H1 (cell line): ENCODE measurements around the gene RUNX1. TPM values are rescaled to one million over a fixed set of nuclear protein-coding genes. Genes with fewer than 3 reads are reported as not detected.

Experiments
- CTCF ChIA-PET: fragments of 300-600 bp; sonication (Branson Sonifier 250); formaldehyde crosslinking; loops from one replicate; lab custom pipeline; 2021; ENCODE audit not compliant: partially characterized antibody; lab: Charles Lee
- POLR2A ChIA-PET: fragments of 300-600 bp; sonication (Branson Sonifier 250); formaldehyde crosslinking; loops from one replicate; lab custom pipeline; 2021; ENCODE audit warnings: inconsistent platforms; ENCODE audit not compliant: partially characterized antibody; lab: Charles Lee
- DNase-seq, 2 experiments: peaks; one replicate each; pipeline versions ENCODE4 v3.0.0 to v3.0.0-alpha.2; 2010 to 2022; ENCODE audit warnings: low spot score in 2 of 2, low read depth in 1 of 2, mixed read lengths in 1 of 2
- FAIRE-seq: peaks from 2 replicates; lab custom pipeline; 2011; peaks lifted over from hg19 to GRCh38; lab: Jason Lieb, UNC
- H2AFZ ChIP-seq: 2 replicates; pipeline ENCODE4 v1.8.1; 2012; ENCODE audit warnings: low read length, inconsistent platforms
- H2AK5ac ChIP-seq: 2 replicates; pipeline ENCODE4 v1.6.1; 2013; ENCODE audit warnings: low read depth, low read length
- H2BK120ac ChIP-seq: replicated peaks from 2 replicates; pipeline ENCODE3; 2013; ENCODE audit warnings: low read depth, low read length, inconsistent platforms
- H2BK12ac ChIP-seq: 2 replicates; pipeline ENCODE4 v1.6.1; 2013; ENCODE audit warnings: low read depth, low read length
- H2BK15ac ChIP-seq: 2 replicates; pipeline ENCODE4 v1.6.1; 2013; ENCODE audit warnings: low read length
- H2BK20ac ChIP-seq: 2 replicates; pipeline ENCODE4 v1.6.1; 2013; ENCODE audit warnings: low read length
- H2BK5ac ChIP-seq: 2 replicates; pipeline ENCODE4 v1.6.1; 2013; ENCODE audit warnings: low read depth, low read length
- H3K14ac ChIP-seq: 2 replicates; pipeline ENCODE4 v1.6.1; 2013; ENCODE audit warnings: inconsistent platforms; ENCODE audit not compliant: insufficient read length
- H3K18ac ChIP-seq: 2 replicates; pipeline ENCODE4 v1.6.1; 2013; ENCODE audit warnings: low read length; ENCODE audit errors: extremely low read depth
- H3K23ac ChIP-seq: 2 replicates; pipeline ENCODE4 v1.6.1; 2013; ENCODE audit warnings: inconsistent platforms; ENCODE audit not compliant: insufficient read length
- H3K23me2 ChIP-seq: 2 replicates; pipeline ENCODE4 v1.6.1; 2013; ENCODE audit warnings: low read depth, low read length
- H3K27ac ChIP-seq: 2 replicates; pipeline ENCODE4 v1.6.1; 2011; ENCODE audit warnings: low read depth, low read length, inconsistent platforms
- H3K27me3 ChIP-seq, 4 experiments: replicated peaks in 1 of 4; 1 replicate in 1 of 4; 2 replicates in 3 of 4; pipeline versions ENCODE4 v1.6.1 to v1.8.1; 2011 to 2013; ENCODE audit warnings: low read length in 3 of 4, mild to moderate bottlenecking in 3 of 4, inconsistent platforms in 2 of 4, mixed read lengths in 2 of 4, moderate library complexity in 1 of 4; ENCODE audit not compliant: control insufficient read depth in 3 of 4, insufficient read depth in 3 of 4; ENCODE audit errors: extremely low read depth in 1 of 4
- H3K36me3 ChIP-seq, 4 experiments: 2 replicates each; pipeline versions ENCODE4 v1.6.1 to v1.8.1; 2011 to 2013; ENCODE audit warnings: mild to moderate bottlenecking in 4 of 4, low read length in 3 of 4, moderate library complexity in 2 of 4, control low read depth in 1 of 4, inconsistent platforms in 1 of 4; ENCODE audit not compliant: insufficient read depth in 4 of 4, control insufficient read depth in 2 of 4
- H3K4ac ChIP-seq: replicated peaks from 2 replicates; pipeline ENCODE3; 2013; ENCODE audit warnings: low read length, low read depth, mixed read lengths, inconsistent platforms; ENCODE audit not compliant: insufficient read length
- H3K4me1 ChIP-seq, 4 experiments: replicated peaks in 1 of 4; 1 replicate in 1 of 4; 2 replicates in 3 of 4; pipeline versions ENCODE4 v1.6.1 to v1.8.1; 2011 to 2013; ENCODE audit warnings: low read length in 3 of 4, inconsistent platforms in 2 of 4, mixed read lengths in 1 of 4; ENCODE audit not compliant: insufficient read depth in 4 of 4, control insufficient read depth in 3 of 4
- H3K4me2 ChIP-seq, 2 experiments: 2 replicates each; pipeline versions ENCODE4 v1.6.1 to v1.8.1; 2011 to 2013; ENCODE audit warnings: low read depth in 2 of 2, low read length in 2 of 2, control low read depth in 1 of 2, inconsistent platforms in 1 of 2, mild to moderate bottlenecking in 1 of 2; ENCODE audit not compliant: insufficient read depth in 1 of 2
- H3K4me3 ChIP-seq, 4 experiments: fragments of 200-600, 300-600 bp in 1 of 4; sonication (generic), shearing (Covaris generic), sonication (Bioruptor Twin) in 1 of 4; 2 replicates each; pipeline versions ENCODE4 v1.5.1 to v1.8.1; 2011 to 2016; ENCODE audit warnings: low read length in 4 of 4, low read depth in 3 of 4, control low read depth in 2 of 4, inconsistent platforms in 2 of 4, mild to moderate bottlenecking in 2 of 4, mixed read lengths in 1 of 4, moderate library complexity in 1 of 4; ENCODE audit not compliant: insufficient read depth in 2 of 4; ENCODE audit errors: extremely low read depth in 1 of 4
- H3K56ac ChIP-seq: replicated peaks from 2 replicates; pipeline ENCODE3; 2013; ENCODE audit warnings: low read depth, mild to moderate bottlenecking, mixed read lengths, low read length, inconsistent platforms; ENCODE audit not compliant: insufficient read length
- H3K79me1 ChIP-seq: 2 replicates; pipeline ENCODE4 v1.6.1; 2013; ENCODE audit warnings: low read depth, low read length, control low read depth
- H3K79me2 ChIP-seq, 2 experiments: 2 replicates each; pipeline versions ENCODE4 v1.6.1 to v1.8.1; 2012 to 2013; ENCODE audit warnings: low read length in 2 of 2, mild to moderate bottlenecking in 2 of 2, inconsistent platforms in 1 of 2; ENCODE audit not compliant: insufficient read depth in 2 of 2, control insufficient read depth in 1 of 2
- H3K9ac ChIP-seq, 4 experiments: replicated peaks in 1 of 4; 1 replicate in 1 of 4; 2 replicates in 3 of 4; pipeline versions ENCODE4 v1.6.1 to v1.8.1; 2011 to 2013; ENCODE audit warnings: low read depth in 3 of 4, low read length in 3 of 4, control low read depth in 2 of 4, mild to moderate bottlenecking in 2 of 4, moderate library complexity in 2 of 4, inconsistent platforms in 1 of 4; ENCODE audit errors: extremely low read depth in 1 of 4
- H3K9me3 ChIP-seq, 2 experiments: 2 replicates each; pipeline versions ENCODE4 v1.6.1 to v1.8.1; 2012 to 2013; ENCODE audit warnings: mild to moderate bottlenecking in 2 of 2, moderate library complexity in 2 of 2, control low read depth in 1 of 2, inconsistent platforms in 1 of 2, low read depth in 1 of 2, low read length in 1 of 2, mixed read lengths in 1 of 2; ENCODE audit not compliant: insufficient read depth in 2 of 2
- H4K20me1 ChIP-seq, 2 experiments: replicated peaks in 1 of 2; 2 replicates each; pipeline versions ENCODE3 to v1.8.1; 2011 to 2013; ENCODE audit warnings: inconsistent platforms in 2 of 2, low read length in 2 of 2, mild to moderate bottlenecking in 1 of 2; ENCODE audit not compliant: insufficient read depth in 2 of 2, control insufficient read depth in 1 of 2
- H4K5ac ChIP-seq: 2 replicates; pipeline ENCODE4 v1.6.1; 2013; ENCODE audit warnings: low read length, low read depth, mixed read lengths, inconsistent platforms; ENCODE audit not compliant: insufficient read length
- H4K8ac ChIP-seq: 2 replicates; pipeline ENCODE4 v1.8.0; 2013; ENCODE audit warnings: mild to moderate bottlenecking, moderate library complexity, low read length, inconsistent platforms; ENCODE audit not compliant: insufficient read depth; ENCODE audit errors: extremely low read depth
- H4K91ac ChIP-seq: replicated peaks from 2 replicates; pipeline ENCODE3; 2013; ENCODE audit warnings: low read length, mixed read lengths, inconsistent platforms; ENCODE audit not compliant: insufficient read length
- CHD2 ChIP-seq: IDR thresholded peaks from 2 replicates; pipeline ENCODE4 v1.6.1; 2012; ENCODE audit warnings: low read length, improper control_type of control experiment
- GABPA ChIP-seq: IDR thresholded peaks from 2 replicates; pipeline ENCODE4 v1.6.1; 2011; ENCODE audit warnings: mild to moderate bottlenecking, low read length, moderate library complexity, borderline replicate concordance; ENCODE audit not compliant: insufficient read depth
- HDAC6 ChIP-seq: IDR thresholded peaks from one replicate; pipeline ENCODE4 v1.7.1; 2012; ENCODE audit warnings: low read depth, mild to moderate bottlenecking, inconsistent platforms, low read length, moderate library complexity
- MAFK ChIP-seq: IDR thresholded peaks from 2 replicates; pipeline ENCODE4 v1.6.1; 2012; ENCODE audit warnings: low read depth, mild to moderate bottlenecking, improper control_type of control experiment, low read length
- MAX ChIP-seq: IDR thresholded peaks from 2 replicates; pipeline ENCODE4 v1.6.1; 2012; ENCODE audit warnings: inconsistent platforms
- NANOG ChIP-seq: IDR thresholded peaks from 2 replicates; pipeline ENCODE4 v1.6.1; 2011; ENCODE audit warnings: low read length, low read depth, mild to moderate bottlenecking, inconsistent platforms; ENCODE audit not compliant: insufficient read depth, poor library complexity, severe bottlenecking
- POLR2A ChIP-seq, 2 experiments: IDR thresholded peaks; 1 replicate in 1 of 2; 2 replicates in 1 of 2; pipeline ENCODE4 v1.6.1; 2011; ENCODE audit warnings: low read depth in 2 of 2, low read length in 2 of 2, mild to moderate bottlenecking in 2 of 2; ENCODE audit errors: control extremely low read depth in 1 of 2
- RFX5 ChIP-seq: IDR thresholded peaks from 2 replicates; pipeline ENCODE4 v1.6.1; 2011; ENCODE audit warnings: low read depth, low read length, improper control_type of control experiment, borderline replicate concordance
- RNF2 ChIP-seq: fragments of 200-900, 300-1000 bp; sonication (generic); IDR thresholded peaks from 2 replicates; pipeline ENCODE4 v1.7.1; 2016; ENCODE audit warnings: borderline replicate concordance, low read depth, mild to moderate bottlenecking, antibody characterized with exemption, low read length; ENCODE audit not compliant: poor library complexity, severe bottlenecking; ENCODE audit errors: missing control alignments
- WGBS, 2 experiments: shearing (Covaris generic) in 1 of 2; methylation state at CpG; one replicate each; pipeline versions ENCODE4 v1.1.6 to v1.1.7; 2013 to 2015; ENCODE audit warnings: low lambda C conversion rate in 2 of 2, mixed read lengths in 2 of 2, inconsistent platforms in 1 of 2, low coverage in 1 of 2, missing lambda C conversion rate in 1 of 2; ENCODE audit not compliant: insufficient replicate concordance in 2 of 2, insufficient coverage in 1 of 2, insufficient read length in 1 of 2; ENCODE audit errors: extremely low coverage in 1 of 2, missing lambda C conversion rate in 1 of 2; 5-methylcytosine and 5-hydroxymethylcytosine counted together
- polyA plus RNA-seq, 7 experiments: library from polyadenylated mRNA; depleted of rRNA in 3 of 7; stranded (reverse) in 5 of 7; unstranded in 2 of 7; fragments of >200 nt in 5 of 7; fragments of 200-250 nt in 2 of 7; gene quantifications; 1 replicate in 5 of 7; 2 replicates in 1 of 7; 4 replicates in 1 of 7; pipeline versions ENCODE4 v1.2.1 to v1.2.3, GENCODE V29; 2011 to 2013; ENCODE audit warnings: missing spikeins in 2 of 7, mixed read lengths in 2 of 7
- total RNA-seq: library from RNA; stranded (reverse); fragmentation: NEBNext Ultra II Directional; extraction: Animal tissue kit (Norgen Biotek cat#: 25700); gene quantifications from 2 replicates; pipeline ENCODE4 v1.2.1, GENCODE V29; 2021

The RUNX1 gene
- total and polyA plus RNA-seq, 2 of the 8 experiments (the other 6 are each of a cell fraction or from before 2014, with no cell fraction given): 0.20 to 0.60 TPM

- WGBS, 2 experiments: 77% methylated on average over 11 of the region's 11 CpGs; no CpG with 5 or more reads in 1 of the 2 experiments
- Histone ChIP-seq H3K4me1 (no peaks in the 10 kb centered on the region), H3K23ac (no peak overlapping the region), H3K4ac (no peak overlapping the region), H2BK20ac (no peak overlapping the region), H3K79me2 (no peaks in the 10 kb centered on the region), H4K91ac (no peak overlapping the region), H4K5ac (no peak overlapping the region), H2AK5ac (no peak overlapping the region), H3K27me3 (no peaks in the 10 kb centered on the region), H4K20me1 (no peaks in the 10 kb centered on the region), H3K9me3 (no peaks in the 10 kb centered on the region), H4K8ac (no peak overlapping the region), H3K4me3 (no peak overlapping the region), H3K27ac (no peak overlapping the region), H3K23me2 (no peaks in the 10 kb centered on the region), H2BK5ac (no peak overlapping the region), H2BK15ac (0 out of 2 replicates have a peak overlapping the region, but pooled peaks have one; percentile 20), H3K9ac (no peak overlapping the region), H3K79me1 (no peaks in the 10 kb centered on the region), H2AFZ (no peak overlapping the region), H3K14ac (no peak overlapping the region), H3K4me2 (no peak overlapping the region), H2BK12ac (no peak overlapping the region), H2BK120ac (no peak overlapping the region), H3K18ac (no peak overlapping the region), H3K36me3 (no peaks in the 10 kb centered on the region), H3K56ac (no peak overlapping the region)
- no peak for FAIRE-seq
- ChIA-PET CTCF (no interaction called here), POLR2A (interaction anchor here (0.7 to 0.9 kb wide), 2 partner anchors 12 to 84 kb away, joined by 3 to 4 read pairs; no protein-coding TSS in a partner anchor)
- DNase-seq: no peak
- TF ChIP-seq CHD2 (no peak), POLR2A (IDR thresholded peaks at IDR 0.05; ENCODE audit: control extremely low read depth in 1 of 2, low read depth in 2 of 2, low read length in 2 of 2) (no peak), RFX5 (no peak), NANOG (no peak), MAFK (no peak), RNF2 (no peak), HDAC6 (no peak), MAX (no peak), GABPA (no peak)
Measured at GRCh38 chr21:35014302-35015041, 34.6 kb downstream of the RUNX1 start.
